A673 (cell line): ENCODE measurements around the gene CAMKK1.

Experiments used
- CTCF ChIP-seq: fragments of 300-800, 200-600 bp; sonication (generic); conservative IDR thresholded peaks from 2 replicates; pipeline ENCODE4 v1.5.1; 2017; ENCODE audit warnings: low read depth, mild to moderate bottlenecking, antibody characterized with exemption, low read length, moderate library complexity, mixed read lengths
- EZH2 ChIP-seq: fragments of 200-600 bp; sonication (generic); IDR thresholded peaks from 2 replicates; pipeline ENCODE4 v1.6.1; 2017; ENCODE audit warnings: borderline replicate concordance, low read depth, mild to moderate bottlenecking, mixed read lengths, antibody characterized with exemption, low read length; ENCODE audit not compliant: poor library complexity, severe bottlenecking

GRCh38 chr17:3929181-3929580 lies 36.3 kb upstream of the CAMKK1 start:
- TF ChIP-seq CTCF (no peak), EZH2 (no peak)
